IPS-15b (cell line): ENCODE data around the gene PTPA.

Experiments used
- H3K27me3 ChIP-seq: one replicate; pipeline ENCODE4 v1.6.1; 2013; ENCODE audit warnings: low read length; ENCODE audit not compliant: control insufficient read depth, insufficient read depth
- H3K36me3 ChIP-seq: one replicate; pipeline ENCODE4 v1.6.1; 2013; ENCODE audit warnings: low read length; ENCODE audit not compliant: control insufficient read depth, insufficient read depth
- H3K4me1 ChIP-seq: one replicate; pipeline ENCODE4 v1.6.1; 2013; ENCODE audit warnings: mild to moderate bottlenecking, low read length; ENCODE audit not compliant: control insufficient read depth, insufficient read depth
- H3K4me3 ChIP-seq: one replicate; pipeline ENCODE4 v1.5.1; 2013; ENCODE audit warnings: low read depth, low read length
- H3K9ac ChIP-seq: one replicate; pipeline ENCODE4 v1.6.1; 2013; ENCODE audit warnings: low read depth, mild to moderate bottlenecking, low read length
- H3K9me3 ChIP-seq: one replicate; pipeline ENCODE4 v1.6.1; 2013; ENCODE audit warnings: mild to moderate bottlenecking, low read length; ENCODE audit not compliant: control insufficient read depth, insufficient read depth

PTPA gene

GRCh38 chr9:129110740-129111527, at the start of gene PTPA, which contains the start of gene CRAT:
Gene PTPA, plus strand, starts transcription at chr9:129111415. Its CDS starts 186 bp downstream, at chr9:129111601.
Gene CRAT, minus strand, starts transcription at chr9:129110793. Its CDS starts 284 bp downstream, at chr9:129110509.
- Histone ChIP-seq H3K9ac (peak within 1 kb of the TSS; percentile 95), H3K9me3 (no peaks in the 10 kb centered on the region), H3K36me3 (peaks cover 2% of the 10 kb centered on the region), H3K27me3 (peaks cover 15% of the 10 kb centered on the region), H3K4me1 (no peaks in the 10 kb centered on the region), H3K4me3 (peak within 1 kb of the TSS; percentile 72)

- no peak overlapping the region for H3K4me3 ChIP-seq
- H3K9ac ChIP-seq, result no peak overlapping the region
- no peaks in the 10 kb centered on the region for H3K9me3 ChIP-seq
- H3K36me3 ChIP-seq, result peaks cover 36% of the 10 kb centered on the region
- no peaks in the 10 kb centered on the region for H3K27me3 ChIP-seq
- H3K4me1 ChIP-seq, result no peaks in the 10 kb centered on the region
These were observed 48.2 kb upstream of the PTPA start for GRCh38 chr9:129063061-129063460.

GRCh38 chr9:129064499-129064908, 46.7 kb upstream of the PTPA start:
- peaks cover 43% of the 10 kb centered on the region for H3K36me3 ChIP-seq
- no peaks in the 10 kb centered on the region for H3K27me3 ChIP-seq
- no peaks in the 10 kb centered on the region for H3K4me1 ChIP-seq
- H3K9me3 ChIP-seq, result no peaks in the 10 kb centered on the region
- no peak overlapping the region for H3K9ac ChIP-seq
- no peak overlapping the region for H3K4me3 ChIP-seq

GRCh38 chr9:129068110-129068509, 43.1 kb upstream of the PTPA start:
- Histone ChIP-seq H3K36me3 (peaks cover 35% of the 10 kb centered on the region), H3K9ac (no peak overlapping the region), H3K4me3 (no peak overlapping the region), H3K4me1 (peaks cover 12% of the 10 kb centered on the region), H3K27me3 (no peaks in the 10 kb centered on the region), H3K9me3 (no peaks in the 10 kb centered on the region)

- Histone ChIP-seq H3K4me1 (peaks cover 12% of the 10 kb centered on the region), H3K27me3 (no peaks in the 10 kb centered on the region), H3K9ac (no peak overlapping the region), H3K36me3 (peaks cover 35% of the 10 kb centered on the region), H3K4me3 (no peak overlapping the region), H3K9me3 (no peaks in the 10 kb centered on the region)
These were observed 42.0 kb upstream of the PTPA start for GRCh38 chr9:129068990-129069861.

- no peak overlapping the region for H3K9ac ChIP-seq
These were observed 41.2 kb upstream of the PTPA start for GRCh38 chr9:129069862-129070641.

GRCh38 chr9:129070696-129071525, 40.3 kb upstream of the PTPA start:
- H3K4me3 ChIP-seq, result no peak overlapping the region
- no peaks in the 10 kb centered on the region for H3K9me3 ChIP-seq
- peaks cover 31% of the 10 kb centered on the region for H3K36me3 ChIP-seq
- peaks cover 12% of the 10 kb centered on the region for H3K4me1 ChIP-seq
- H3K9ac ChIP-seq, result peak overlapping the region; percentile 60
- no peaks in the 10 kb centered on the region for H3K27me3 ChIP-seq

More at GRCh38 chr9:129069862-129070641, 41.2 kb upstream of the PTPA start:
- H3K36me3 ChIP-seq, result peaks cover 35% of the 10 kb centered on the region
- no peaks in the 10 kb centered on the region for H3K27me3 ChIP-seq
- H3K4me1 ChIP-seq, result peaks cover 12% of the 10 kb centered on the region
- no peak overlapping the region for H3K4me3 ChIP-seq
- H3K9me3 ChIP-seq, result no peaks in the 10 kb centered on the region

GRCh38 chr9:129071526-129072126, 39.6 kb upstream of the PTPA start:
- peak overlapping the region; percentile 12 for H3K4me3 ChIP-seq
- H3K36me3 ChIP-seq, result peaks cover 28% of the 10 kb centered on the region
- no peaks in the 10 kb centered on the region for H3K9me3 ChIP-seq
- peak overlapping the region; percentile 60 for H3K9ac ChIP-seq
- H3K4me1 ChIP-seq, result peaks cover 12% of the 10 kb centered on the region
- H3K27me3 ChIP-seq, result no peaks in the 10 kb centered on the region

- Histone ChIP-seq H3K36me3 (peaks cover 27% of the 10 kb centered on the region), H3K27me3 (no peaks in the 10 kb centered on the region), H3K4me1 (peaks cover 12% of the 10 kb centered on the region), H3K9me3 (no peaks in the 10 kb centered on the region), H3K9ac (no peak overlapping the region), H3K4me3 (peak overlapping the region; percentile 12)
These were observed 39.0 kb upstream of the PTPA start for GRCh38 chr9:129072171-129072570.

GRCh38 chr9:129073404-129073803, 37.8 kb upstream of the PTPA start:
- Histone ChIP-seq H3K9ac (no peak overlapping the region), H3K36me3 (peaks cover 15% of the 10 kb centered on the region), H3K27me3 (no peaks in the 10 kb centered on the region), H3K4me1 (peaks cover 12% of the 10 kb centered on the region), H3K4me3 (no peak overlapping the region), H3K9me3 (no peaks in the 10 kb centered on the region)
